MM.1S (cell line): Measurements from ENCODE around the gene HNF4A.

ENCODE experiments used
- EZH2 ChIP-seq: fragments of 300-600 bp; sonication (generic); optimal IDR thresholded peaks from 2 replicates; pipeline ENCODE3; 2017; ENCODE audit warnings: low read depth, mild to moderate bottlenecking, antibody characterized with exemption, low read length, mixed read lengths
- EZH2phosphoT487 ChIP-seq: fragments of 300-600 bp; sonication (generic); IDR thresholded peaks from 2 replicates; pipeline ENCODE4 v1.6.1; 2018; ENCODE audit warnings: antibody characterized with exemption, low read length
- TF ChIP-seq, protein P1 (sequence below): fragments of 300-600 bp; sonication (generic); IDR thresholded peaks from 2 replicates; pipeline ENCODE4 v1.5.1; 2016; ENCODE audit warnings: antibody characterized with exemption, low read length, mixed read lengths

DNA sequence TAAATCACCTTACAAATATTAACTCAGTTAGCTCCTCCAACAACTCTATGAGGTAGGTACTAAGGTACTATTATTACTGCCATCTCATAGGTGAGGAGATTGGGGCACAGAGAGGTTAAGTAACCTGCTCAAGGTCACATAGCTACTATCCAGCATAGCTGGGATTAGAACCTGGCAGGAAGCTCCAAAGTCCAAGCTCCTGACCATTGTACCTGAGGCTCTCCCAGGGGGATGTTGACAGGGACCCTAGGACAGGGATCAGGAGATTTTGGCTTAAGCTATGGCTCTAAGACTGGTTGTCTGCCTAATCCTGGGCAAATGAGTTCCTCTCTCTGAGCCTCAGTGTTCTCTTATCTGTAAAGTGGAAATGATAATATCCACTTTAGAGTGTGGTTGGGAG, 59.3 kb downstream of the HNF4A start:
- TF ChIP-seq, protein P1, sequence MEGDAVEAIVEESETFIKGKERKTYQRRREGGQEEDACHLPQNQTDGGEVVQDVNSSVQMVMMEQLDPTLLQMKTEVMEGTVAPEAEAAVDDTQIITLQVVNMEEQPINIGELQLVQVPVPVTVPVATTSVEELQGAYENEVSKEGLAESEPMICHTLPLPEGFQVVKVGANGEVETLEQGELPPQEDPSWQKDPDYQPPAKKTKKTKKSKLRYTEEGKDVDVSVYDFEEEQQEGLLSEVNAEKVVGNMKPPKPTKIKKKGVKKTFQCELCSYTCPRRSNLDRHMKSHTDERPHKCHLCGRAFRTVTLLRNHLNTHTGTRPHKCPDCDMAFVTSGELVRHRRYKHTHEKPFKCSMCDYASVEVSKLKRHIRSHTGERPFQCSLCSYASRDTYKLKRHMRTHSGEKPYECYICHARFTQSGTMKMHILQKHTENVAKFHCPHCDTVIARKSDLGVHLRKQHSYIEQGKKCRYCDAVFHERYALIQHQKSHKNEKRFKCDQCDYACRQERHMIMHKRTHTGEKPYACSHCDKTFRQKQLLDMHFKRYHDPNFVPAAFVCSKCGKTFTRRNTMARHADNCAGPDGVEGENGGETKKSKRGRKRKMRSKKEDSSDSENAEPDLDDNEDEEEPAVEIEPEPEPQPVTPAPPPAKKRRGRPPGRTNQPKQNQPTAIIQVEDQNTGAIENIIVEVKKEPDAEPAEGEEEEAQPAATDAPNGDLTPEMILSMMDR = no peak
- TF ChIP-seq EZH2phosphoT487 = no peak
- no peak for TF ChIP-seq EZH2
